GM12873 (cell line): Measurements from ENCODE around the gene RNF144A.

Experiments
- TF ChIP-seq, protein P1 (sequence below): IDR thresholded peaks from 2 replicates; pipeline ENCODE4 v1.5.1; 2012; ENCODE audit warnings: low read depth, mild to moderate bottlenecking, moderate library complexity, low read length, control low read depth; ENCODE audit not compliant: insufficient read depth; ENCODE audit errors: missing control alignments

Gene RNF144A

DNA sequence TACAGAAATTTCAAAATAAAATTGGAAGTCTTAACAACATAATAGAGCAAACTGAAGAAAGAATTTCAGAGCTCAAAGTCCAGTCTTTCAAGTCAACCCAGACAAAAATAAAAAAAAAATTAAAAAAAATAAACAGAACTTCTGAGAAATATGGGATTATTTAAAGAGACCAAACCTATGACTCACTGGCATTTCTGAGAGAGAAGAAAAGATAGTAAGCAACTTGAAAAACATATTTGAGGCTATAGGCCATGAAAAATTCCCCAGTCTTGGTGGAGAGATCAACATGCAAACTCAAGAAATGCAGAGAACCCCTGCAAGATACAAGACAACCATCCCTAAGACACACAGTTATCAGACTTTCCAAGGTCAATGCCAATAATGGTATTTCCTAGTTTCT lies 167.4 kb downstream of the RNF144A start:
- TF ChIP-seq, protein P1, sequence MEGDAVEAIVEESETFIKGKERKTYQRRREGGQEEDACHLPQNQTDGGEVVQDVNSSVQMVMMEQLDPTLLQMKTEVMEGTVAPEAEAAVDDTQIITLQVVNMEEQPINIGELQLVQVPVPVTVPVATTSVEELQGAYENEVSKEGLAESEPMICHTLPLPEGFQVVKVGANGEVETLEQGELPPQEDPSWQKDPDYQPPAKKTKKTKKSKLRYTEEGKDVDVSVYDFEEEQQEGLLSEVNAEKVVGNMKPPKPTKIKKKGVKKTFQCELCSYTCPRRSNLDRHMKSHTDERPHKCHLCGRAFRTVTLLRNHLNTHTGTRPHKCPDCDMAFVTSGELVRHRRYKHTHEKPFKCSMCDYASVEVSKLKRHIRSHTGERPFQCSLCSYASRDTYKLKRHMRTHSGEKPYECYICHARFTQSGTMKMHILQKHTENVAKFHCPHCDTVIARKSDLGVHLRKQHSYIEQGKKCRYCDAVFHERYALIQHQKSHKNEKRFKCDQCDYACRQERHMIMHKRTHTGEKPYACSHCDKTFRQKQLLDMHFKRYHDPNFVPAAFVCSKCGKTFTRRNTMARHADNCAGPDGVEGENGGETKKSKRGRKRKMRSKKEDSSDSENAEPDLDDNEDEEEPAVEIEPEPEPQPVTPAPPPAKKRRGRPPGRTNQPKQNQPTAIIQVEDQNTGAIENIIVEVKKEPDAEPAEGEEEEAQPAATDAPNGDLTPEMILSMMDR: no peak

DNA sequence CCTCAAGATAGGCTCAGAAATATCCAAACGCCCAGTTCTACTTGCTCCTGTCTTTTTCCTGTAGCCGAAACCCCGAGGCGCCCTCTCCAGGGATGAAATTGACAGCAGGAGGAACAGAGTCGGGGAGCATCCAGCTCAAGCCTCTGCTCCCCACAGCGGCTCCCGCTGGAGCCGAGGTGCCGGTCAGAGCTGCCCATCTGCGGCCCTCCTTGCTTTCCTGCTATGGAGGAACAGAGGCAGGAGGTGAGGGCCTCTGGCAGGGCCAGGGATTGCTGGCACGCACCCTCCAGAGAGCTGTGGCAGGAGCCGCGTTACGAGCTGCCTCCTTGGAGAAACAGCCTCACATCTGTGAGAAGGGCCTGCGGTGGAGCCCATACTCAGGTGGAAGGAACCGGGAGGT lies 172.1 kb downstream of the RNF144A start:
- TF ChIP-seq, protein P1: no peak

DNA sequence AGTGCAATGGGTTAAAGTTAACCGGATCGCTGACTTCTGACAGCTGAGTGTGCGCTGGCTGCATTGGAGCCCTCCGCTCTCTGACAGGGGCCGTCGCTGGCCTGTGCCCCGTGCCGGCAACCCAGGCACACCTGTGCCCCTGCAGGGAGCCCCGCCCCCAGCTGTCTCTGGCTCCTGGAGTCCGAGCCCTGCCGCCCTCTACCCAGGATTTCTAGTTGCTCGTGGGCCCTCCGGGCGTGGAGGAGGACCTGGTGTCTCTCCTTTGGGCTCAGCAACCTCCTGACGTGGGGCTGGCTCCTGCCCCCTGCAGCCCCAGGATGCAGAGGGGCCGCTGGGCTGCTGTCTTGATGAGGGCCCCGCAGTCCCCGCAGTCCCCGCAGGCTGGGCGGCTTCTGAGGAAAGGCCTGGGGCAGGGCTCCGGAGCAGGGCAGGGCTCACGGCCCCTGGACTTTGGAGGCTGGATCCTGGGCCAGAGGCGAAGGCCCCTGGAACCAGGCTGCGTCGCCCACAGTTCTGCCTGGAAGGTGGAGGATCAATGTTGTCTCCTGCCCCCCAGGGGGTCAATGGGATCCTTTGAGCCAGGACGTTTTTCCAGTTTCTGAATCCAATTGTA lies 172.8 kb downstream of the RNF144A start:
- TF ChIP-seq, protein P1: no peak

DNA sequence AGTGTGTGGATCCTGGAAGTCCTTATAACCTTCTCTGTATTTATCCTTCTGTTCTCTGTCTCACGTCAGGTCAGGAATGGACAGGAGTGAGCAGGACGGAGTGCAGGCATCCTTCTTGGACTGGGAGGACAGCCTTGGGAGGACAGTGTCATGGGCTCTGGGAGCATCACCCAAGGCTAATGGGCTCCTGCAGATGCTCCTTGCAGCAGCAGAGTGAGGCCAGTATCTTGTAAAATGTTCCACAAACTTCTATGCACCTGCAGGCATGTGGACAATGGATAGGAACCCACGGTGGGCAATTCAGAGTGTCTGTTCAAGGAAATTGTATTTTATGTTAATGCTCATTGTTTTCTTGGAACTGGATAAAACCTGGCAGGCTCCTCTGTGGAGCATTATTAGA lies 176.2 kb downstream of the RNF144A start:
- TF ChIP-seq, protein P1: no peak
